DOHH2 (cell line): ENCODE measurements around the gene YWHAE.

ENCODE experiments used
- EZH2phosphoT487 ChIP-seq: fragments of 200-600 bp; sonication (generic); IDR thresholded peaks from 2 replicates; pipeline ENCODE4 v1.6.1; 2017; ENCODE audit warnings: borderline replicate concordance, mild to moderate bottlenecking, antibody characterized with exemption, low read length, moderate library complexity, mixed read lengths
- TF ChIP-seq, protein P1 (sequence below): fragments of 200-600 bp; sonication (generic); IDR thresholded peaks from one replicate; pipeline ENCODE4 v1.5.1; 2014; ENCODE audit warnings: antibody characterized with exemption, mild to moderate bottlenecking, low read depth, low read length; ENCODE audit not compliant: poor library complexity, severe bottlenecking

DNA sequence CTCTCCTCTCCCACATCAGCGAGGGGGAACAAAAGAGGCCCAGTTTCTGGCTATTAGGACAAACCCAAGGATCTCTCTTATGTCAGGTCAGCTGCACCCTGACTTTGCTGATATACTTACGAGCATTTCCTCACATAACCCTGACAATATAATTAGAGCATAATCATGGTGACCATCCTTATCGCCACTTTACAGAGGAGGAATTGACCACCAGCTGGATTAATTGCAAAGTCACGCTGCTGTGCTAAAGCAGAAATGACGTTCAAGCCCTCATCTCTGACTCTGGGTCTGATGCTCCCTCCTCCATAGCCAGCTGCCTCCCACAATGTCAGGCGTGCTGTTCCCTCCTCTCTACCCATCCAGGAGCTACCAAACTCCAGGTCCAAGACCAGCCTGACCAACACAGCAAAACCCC, 78.0 kb downstream of the YWHAE start:
- TF ChIP-seq, protein P1, sequence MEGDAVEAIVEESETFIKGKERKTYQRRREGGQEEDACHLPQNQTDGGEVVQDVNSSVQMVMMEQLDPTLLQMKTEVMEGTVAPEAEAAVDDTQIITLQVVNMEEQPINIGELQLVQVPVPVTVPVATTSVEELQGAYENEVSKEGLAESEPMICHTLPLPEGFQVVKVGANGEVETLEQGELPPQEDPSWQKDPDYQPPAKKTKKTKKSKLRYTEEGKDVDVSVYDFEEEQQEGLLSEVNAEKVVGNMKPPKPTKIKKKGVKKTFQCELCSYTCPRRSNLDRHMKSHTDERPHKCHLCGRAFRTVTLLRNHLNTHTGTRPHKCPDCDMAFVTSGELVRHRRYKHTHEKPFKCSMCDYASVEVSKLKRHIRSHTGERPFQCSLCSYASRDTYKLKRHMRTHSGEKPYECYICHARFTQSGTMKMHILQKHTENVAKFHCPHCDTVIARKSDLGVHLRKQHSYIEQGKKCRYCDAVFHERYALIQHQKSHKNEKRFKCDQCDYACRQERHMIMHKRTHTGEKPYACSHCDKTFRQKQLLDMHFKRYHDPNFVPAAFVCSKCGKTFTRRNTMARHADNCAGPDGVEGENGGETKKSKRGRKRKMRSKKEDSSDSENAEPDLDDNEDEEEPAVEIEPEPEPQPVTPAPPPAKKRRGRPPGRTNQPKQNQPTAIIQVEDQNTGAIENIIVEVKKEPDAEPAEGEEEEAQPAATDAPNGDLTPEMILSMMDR = no peak
- TF ChIP-seq EZH2phosphoT487 = no peak
